ENCODE results near the gene TLCD5. TPM values are rescaled to one million over a fixed set of nuclear protein-coding genes. Genes with fewer than 3 reads are reported as not detected.

Gene TLCD5
- total RNA-seq, 2 experiments from 2014 or later: 1.4 to 4.0 TPM

DNA sequence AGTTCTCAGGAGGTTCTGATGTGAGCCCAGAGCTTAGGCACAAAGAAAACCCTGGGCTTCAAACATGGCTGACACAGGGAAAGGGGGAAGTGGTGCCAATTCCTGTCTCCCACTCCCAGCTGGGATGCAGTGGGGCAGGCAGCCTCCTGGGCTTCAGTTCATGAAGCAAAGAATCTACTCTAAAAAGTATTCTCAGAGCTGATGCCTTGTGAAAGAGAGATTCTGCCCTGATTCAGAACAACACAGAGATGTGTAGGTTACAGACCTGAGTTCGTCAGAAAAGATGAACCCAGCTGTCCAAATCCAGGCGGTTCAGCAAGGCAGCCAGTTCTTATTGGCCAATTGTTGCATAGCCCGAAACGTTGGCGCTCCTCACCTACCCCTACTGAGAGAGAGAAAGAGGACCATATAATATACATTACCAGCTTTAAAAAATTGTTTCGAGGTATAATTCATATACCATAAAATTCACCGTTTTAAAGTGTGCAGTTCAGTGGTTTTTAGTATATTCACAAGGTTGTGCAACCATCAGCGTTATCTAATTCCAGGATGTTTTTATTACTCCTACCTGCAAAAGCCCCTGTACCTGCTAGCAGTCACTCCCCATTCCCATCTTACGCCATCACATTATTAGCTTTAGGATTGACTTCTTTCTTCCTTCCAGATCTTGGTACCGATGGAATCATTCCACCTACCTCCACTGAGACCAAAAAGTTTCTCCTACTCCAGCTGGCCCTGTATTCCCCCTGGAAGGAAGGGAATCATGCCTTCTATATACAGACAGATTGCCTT, 7.2 kb upstream of the TLCD5 start:
- DNase-seq (no peak), ATAC-seq (no peak)
- CTCF ChIA-PET: interaction anchor here (1.1 to 1.7 kb wide), 3 partner anchors 15 to 84 kb away, joined by 3 to 4 read pairs (median 4); no protein-coding TSS in a partner anchor
- H3K36me3 Mint-ChIP-seq: no peaks in the 10 kb centered on the region
- H3K27ac Mint-ChIP-seq: no peak overlapping the region
- no peak overlapping the region for H3K4me3 Mint-ChIP-seq
- peaks cover 29% of the 10 kb centered on the region for H3K27me3 Mint-ChIP-seq
- H3K9me3 Mint-ChIP-seq (ENCODE audit: low read depth): no peaks in the 10 kb centered on the region
- H3K4me1 Mint-ChIP-seq: no peaks in the 10 kb centered on the region

- Mint-ChIP-seq H3K27me3 (peaks cover 35% of the 10 kb centered on the region), H3K4me3 (no peak overlapping the region), H3K4me1 (no peaks in the 10 kb centered on the region), H3K36me3 (no peaks in the 10 kb centered on the region), H3K9me3 (ENCODE audit: low read depth) (no peaks in the 10 kb centered on the region), H3K27ac (no peak overlapping the region)
- ATAC-seq: no peak
- CTCF ChIA-PET: interaction anchor here (1.1 kb wide), 1 partner anchor 85 kb away, joined by 4 read pairs; no protein-coding TSS in a partner anchor
- peak; percentile 19 for DNase-seq
Observed at GRCh38 chr11:120318906-120319305, 6.2 kb upstream of the TLCD5 start.

DNA sequence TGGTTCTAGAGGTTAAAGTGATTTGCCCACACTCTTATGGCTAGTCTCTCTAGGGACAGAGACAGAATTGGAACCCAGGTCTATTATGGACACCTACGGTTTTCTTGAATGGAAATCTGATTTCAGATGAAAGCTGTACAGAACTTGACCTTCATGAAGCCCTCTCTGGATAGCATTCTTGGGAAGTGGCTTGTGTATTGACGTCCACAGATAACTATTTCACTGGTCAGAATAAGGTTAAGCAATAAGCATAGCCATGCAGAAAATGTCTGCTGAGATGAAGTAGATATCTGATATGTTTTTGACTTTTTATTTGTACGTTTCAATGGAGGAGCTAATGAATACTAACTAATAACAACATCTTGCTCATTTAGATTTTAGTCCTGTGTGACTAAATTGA, 1.1 kb downstream of the TLCD5 start:
- peaks cover 25% of the 10 kb centered on the region for H3K4me1 Mint-ChIP-seq
- CTCF ChIA-PET: interaction anchor here (1.5 to 2.1 kb wide), 2 partner anchors 24 to 185 kb away, joined by 4 to 5 read pairs; partner anchors contain the start of gene GRIK4
- ATAC-seq (no peak), DNase-seq (no peak)
- peak overlapping the region; percentile 62 for H3K27ac Mint-ChIP-seq
- H3K36me3 Mint-ChIP-seq: peaks cover 2% of the 10 kb centered on the region
- H3K4me3 Mint-ChIP-seq: peak overlapping the region; percentile 75
- no peaks in the 10 kb centered on the region for H3K9me3 Mint-ChIP-seq (ENCODE audit: low read depth)
- H3K27me3 Mint-ChIP-seq: peaks cover 36% of the 10 kb centered on the region

GRCh38 chr11:120326845-120327281, 1.8 kb downstream of the TLCD5 start:
- H3K4me3 Mint-ChIP-seq: no peak overlapping the region
- ATAC-seq: no peak
- H3K4me1 Mint-ChIP-seq: peaks cover 25% of the 10 kb centered on the region
- CTCF ChIA-PET: interaction anchor here (1.5 to 2.1 kb wide), 2 partner anchors 24 to 185 kb away, joined by 4 to 5 read pairs; partner anchors contain the start of gene GRIK4
- H3K27ac Mint-ChIP-seq: no peak overlapping the region
- no peak for DNase-seq
- no peaks in the 10 kb centered on the region for H3K9me3 Mint-ChIP-seq (ENCODE audit: low read depth)
- H3K27me3 Mint-ChIP-seq: peaks cover 34% of the 10 kb centered on the region
- peaks cover 2% of the 10 kb centered on the region for H3K36me3 Mint-ChIP-seq

DNA sequence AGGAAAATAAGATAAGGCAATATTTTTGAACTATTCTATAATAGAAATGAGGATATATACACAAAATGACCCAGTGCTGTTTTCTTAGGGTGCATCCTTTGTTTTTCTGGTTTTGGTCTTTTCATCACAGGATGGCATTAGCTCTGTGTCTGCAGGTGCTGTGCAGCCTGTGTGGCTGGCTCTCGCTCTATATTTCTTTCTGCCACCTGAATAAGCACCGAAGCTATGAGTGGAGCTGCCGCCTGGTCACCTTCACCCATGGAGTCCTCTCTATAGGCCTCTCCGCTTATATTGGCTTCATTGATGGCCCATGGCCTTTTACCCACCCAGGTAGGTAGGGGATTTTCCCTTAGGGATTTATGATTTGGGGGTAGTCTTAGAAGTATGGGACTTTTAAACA, 2.2 kb downstream of the TLCD5 start:
- DNase-seq (no peak), ATAC-seq (no peak)
- CTCF ChIA-PET: interaction anchor here (1.5 to 2.1 kb wide), 2 partner anchors 25 to 184 kb away, joined by 4 to 5 read pairs; partner anchors contain the start of gene GRIK4
- H3K27ac Mint-ChIP-seq: no peak overlapping the region
- peaks cover 25% of the 10 kb centered on the region for H3K4me1 Mint-ChIP-seq
- H3K4me3 Mint-ChIP-seq: no peak overlapping the region
- peaks cover 2% of the 10 kb centered on the region for H3K36me3 Mint-ChIP-seq
- peaks cover 34% of the 10 kb centered on the region for H3K27me3 Mint-ChIP-seq
- no peaks in the 10 kb centered on the region for H3K9me3 Mint-ChIP-seq (ENCODE audit: low read depth)

DNA sequence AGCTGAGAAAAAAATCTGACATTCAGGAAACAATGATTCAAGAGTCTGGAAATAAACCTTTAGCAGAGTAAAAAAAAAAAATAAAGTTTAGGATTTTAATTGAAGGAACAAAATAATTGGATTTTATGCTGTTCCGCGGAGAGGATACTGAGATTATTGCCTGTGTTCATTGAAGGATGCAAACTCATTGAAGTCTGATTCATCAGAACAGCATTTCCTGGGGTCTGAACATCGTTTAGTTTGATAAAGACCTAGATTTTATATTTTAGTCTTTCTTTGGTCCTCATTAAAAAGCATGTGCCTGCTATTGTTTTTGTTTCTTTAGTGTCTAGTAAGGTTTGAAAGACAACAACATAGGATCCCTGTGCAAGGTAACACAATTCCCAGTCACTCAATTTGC, 4.5 kb downstream of the TLCD5 start:
- peaks cover 34% of the 10 kb centered on the region for H3K4me1 Mint-ChIP-seq
- no peak overlapping the region for H3K4me3 Mint-ChIP-seq
- peaks cover 20% of the 10 kb centered on the region for H3K27me3 Mint-ChIP-seq
- peaks cover 2% of the 10 kb centered on the region for H3K36me3 Mint-ChIP-seq
- CTCF ChIA-PET: no interaction called here
- no peak overlapping the region for H3K27ac Mint-ChIP-seq
- H3K9me3 Mint-ChIP-seq (ENCODE audit: low read depth): no peaks in the 10 kb centered on the region
- DNase-seq: no peak
- ATAC-seq: no peak

- H3K4me3 Mint-ChIP-seq: no peak overlapping the region
- peaks cover 34% of the 10 kb centered on the region for H3K4me1 Mint-ChIP-seq
- ATAC-seq (no peak), DNase-seq (no peak)
- CTCF ChIA-PET: no interaction called here
- no peak overlapping the region for H3K27ac Mint-ChIP-seq
- no peaks in the 10 kb centered on the region for H3K9me3 Mint-ChIP-seq (ENCODE audit: low read depth)
- peaks cover 2% of the 10 kb centered on the region for H3K36me3 Mint-ChIP-seq
- peaks cover 15% of the 10 kb centered on the region for H3K27me3 Mint-ChIP-seq
Observed at GRCh38 chr11:120330045-120330444, 4.9 kb downstream of the TLCD5 start.

DNA sequence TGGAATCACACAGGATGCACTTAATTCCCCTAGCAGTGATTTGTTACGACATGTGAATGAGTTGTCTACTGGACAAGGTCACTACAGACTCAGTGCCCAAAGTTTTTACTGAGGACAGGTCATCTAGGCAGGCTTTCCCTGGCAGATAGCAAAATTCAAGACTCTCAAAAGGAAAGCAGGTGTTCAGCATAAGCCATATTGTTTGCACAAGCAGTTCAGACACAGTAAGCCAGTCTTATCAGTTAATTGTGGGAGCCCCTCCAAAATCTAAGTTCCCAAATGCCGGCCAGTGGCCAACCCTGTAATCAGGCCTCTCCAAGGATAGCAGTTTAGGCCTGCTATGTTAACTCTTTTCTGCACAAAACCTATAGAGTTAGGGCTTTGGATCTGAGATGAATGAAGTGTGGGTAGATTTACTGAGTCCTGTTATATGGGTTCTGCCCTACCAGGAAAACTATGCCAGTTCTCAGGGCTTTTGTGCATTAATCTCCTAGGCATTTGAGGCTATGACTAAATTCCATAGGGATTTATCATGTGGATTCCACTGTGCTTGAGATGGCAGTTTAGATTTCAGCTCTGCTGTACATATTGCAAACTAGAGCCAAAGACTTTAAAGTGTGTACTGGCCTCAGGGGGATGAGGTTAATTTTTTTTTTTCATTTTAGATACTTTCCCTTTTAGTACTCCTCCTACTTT, 6.3 kb downstream of the TLCD5 start:
- no peak overlapping the region for H3K27ac Mint-ChIP-seq
- DNase-seq: no peak
- H3K4me1 Mint-ChIP-seq: peaks cover 30% of the 10 kb centered on the region
- H3K27me3 Mint-ChIP-seq: peaks cover 6% of the 10 kb centered on the region
- ATAC-seq: no peak
- H3K36me3 Mint-ChIP-seq: peaks cover 2% of the 10 kb centered on the region
- no peaks in the 10 kb centered on the region for H3K9me3 Mint-ChIP-seq (ENCODE audit: low read depth)
- H3K4me3 Mint-ChIP-seq: no peak overlapping the region
- CTCF ChIA-PET: interaction anchor here (1.0 to 2.0 kb wide), 3 partner anchors 8 to 163 kb away, joined by 3 to 6 read pairs (median 5); no protein-coding TSS in a partner anchor

DNA sequence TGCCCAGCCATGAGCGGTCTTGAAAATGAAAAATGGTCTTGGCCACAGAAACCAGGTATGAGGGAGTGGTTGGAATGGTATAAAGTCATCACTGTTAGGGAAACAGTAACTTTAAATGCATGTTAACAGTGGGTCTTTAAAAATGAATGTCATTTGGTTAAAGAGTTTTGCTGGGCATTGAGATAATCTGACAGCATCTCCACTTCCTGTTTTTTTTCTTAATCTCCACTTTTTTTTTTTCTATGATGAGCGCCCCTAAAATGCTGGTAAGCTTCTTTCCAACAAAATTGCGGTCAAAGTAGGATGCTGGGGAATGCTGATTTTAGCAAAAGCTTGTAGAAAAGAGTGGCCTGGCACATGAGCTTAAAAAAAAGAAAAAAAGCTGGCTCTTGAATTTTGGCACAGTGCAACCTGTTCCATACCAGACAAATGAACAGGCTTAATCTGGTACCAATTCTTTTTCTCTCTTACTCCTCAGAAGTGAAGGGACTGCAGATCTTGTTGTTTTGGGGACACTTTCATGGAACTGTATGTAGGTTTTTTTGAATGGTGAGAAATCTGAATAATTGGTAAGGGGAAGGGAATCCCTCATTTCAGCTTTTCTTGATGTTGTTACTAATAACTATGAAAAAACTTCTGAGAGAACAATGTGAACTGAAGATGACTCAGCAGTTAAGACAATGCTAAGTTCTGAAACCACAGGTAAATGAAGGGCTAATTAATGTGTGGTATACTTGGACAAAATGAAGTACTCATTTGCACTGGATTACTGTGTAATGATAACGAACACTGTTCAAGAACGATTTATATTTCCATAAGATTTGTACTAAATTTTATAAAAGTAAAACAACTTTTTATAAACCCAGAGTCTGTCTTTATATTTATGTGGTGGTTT, 8.0 kb downstream of the TLCD5 start:
- Mint-ChIP-seq H3K27me3 (peaks cover 5% of the 10 kb centered on the region), H3K4me3 (no peak overlapping the region), H3K4me1 (peaks cover 31% of the 10 kb centered on the region), H3K36me3 (peaks cover 8% of the 10 kb centered on the region), H3K27ac (no peak overlapping the region), H3K9me3 (ENCODE audit: low read depth) (no peaks in the 10 kb centered on the region)
- DNase-seq (no peak), ATAC-seq (no peak)
- CTCF ChIA-PET: interaction anchor here (1.0 to 2.0 kb wide), 3 partner anchors 10 to 165 kb away, joined by 3 to 6 read pairs (median 5); no protein-coding TSS in a partner anchor

GRCh38 chr11:120333801-120334200, 8.7 kb downstream of the TLCD5 start:
- Mint-ChIP-seq H3K27me3 (peaks cover 7% of the 10 kb centered on the region), H3K4me3 (no peak overlapping the region), H3K36me3 (peaks cover 7% of the 10 kb centered on the region), H3K4me1 (peaks cover 37% of the 10 kb centered on the region), H3K27ac (no peak overlapping the region), H3K9me3 (ENCODE audit: low read depth) (no peaks in the 10 kb centered on the region)
- CTCF ChIA-PET: interaction anchor here (1.5 to 3.3 kb wide), 4 partner anchors 19 to 351 kb away, joined by 4 to 18 read pairs (median 8); no protein-coding TSS in a partner anchor
- DNase-seq: no peak
- ATAC-seq: no peak

DNA sequence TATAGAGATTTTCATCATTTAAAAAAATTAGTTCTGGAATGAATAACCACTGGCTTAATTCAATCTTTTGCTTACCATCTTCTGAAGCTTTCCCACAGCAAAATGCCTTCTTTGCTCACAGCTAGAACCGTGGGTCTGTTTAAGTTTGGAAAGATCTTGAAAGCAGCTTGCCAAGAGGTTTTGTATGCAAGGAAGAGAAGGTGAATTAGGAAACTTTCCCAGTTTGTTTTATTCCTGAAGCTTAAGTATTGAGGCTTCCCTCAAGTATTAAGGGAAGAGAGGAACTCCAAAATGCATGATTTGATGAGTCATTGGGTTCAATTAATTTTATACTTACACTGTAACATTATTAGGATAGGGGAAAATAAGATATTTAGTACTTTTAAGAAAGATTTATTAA, 9.2 kb downstream of the TLCD5 start:
- Mint-ChIP-seq H3K27ac (no peak overlapping the region), H3K4me3 (no peak overlapping the region), H3K27me3 (peaks cover 9% of the 10 kb centered on the region), H3K36me3 (peaks cover 7% of the 10 kb centered on the region), H3K4me1 (peaks cover 40% of the 10 kb centered on the region), H3K9me3 (ENCODE audit: low read depth) (no peaks in the 10 kb centered on the region)
- ATAC-seq (no peak), DNase-seq (no peak)
- CTCF ChIA-PET: interaction anchor here (1.2 to 3.3 kb wide), 7 partner anchors 12 to 351 kb away, joined by 3 to 18 read pairs (median 5); no protein-coding TSS in a partner anchor

GRCh38 chr11:120334894-120335462, 9.9 kb downstream of the TLCD5 start:
- peaks cover 15% of the 10 kb centered on the region for H3K27me3 Mint-ChIP-seq
- peak overlapping the region; percentile 61 for H3K4me3 Mint-ChIP-seq
- ATAC-seq: no peak
- CTCF ChIA-PET: interaction anchor here (0.6 to 3.3 kb wide), 16 partner anchors 11 to 588 kb away, joined by 3 to 18 read pairs (median 3); no protein-coding TSS in a partner anchor
- H3K36me3 Mint-ChIP-seq: peaks cover 7% of the 10 kb centered on the region
- peak; percentile 70 for DNase-seq
- peak overlapping the region; percentile 64 for H3K27ac Mint-ChIP-seq
- no peaks in the 10 kb centered on the region for H3K9me3 Mint-ChIP-seq (ENCODE audit: low read depth)
- peaks cover 47% of the 10 kb centered on the region for H3K4me1 Mint-ChIP-seq
